T-cell (primary cell): Measurements from ENCODE around the gene DNAJB12. TPM values are rescaled to one million over a fixed set of nuclear protein-coding genes. Genes with fewer than 3 reads are reported as not detected.
"Not testable (repeated sequence)": the region's sequence is repeated elsewhere in the genome, so short reads cannot be mapped to it uniquely, and the experiment has no call there.

Source experiments
- ATAC-seq, 4 experiments: fragments of 200-7000 bp in 3 of 4; fragments of 150-1000 bp in 1 of 4; cut with Tn5 transposase; replicated peaks in 1 of 4; 1 replicate in 3 of 4; 2 replicates in 1 of 4; pipeline ENCODE4 v1.10.0; 2021; ENCODE audit warnings: moderate library complexity in 3 of 4, mild to moderate bottlenecking in 2 of 4, moderate number of reproducible peaks in 1 of 4
- CTCF ChIA-PET, 2 donors: fragments of 300-600 bp; sonication (Branson Sonifier 250); formaldehyde crosslinking; loops; one replicate each; lab custom pipeline; 2022; ENCODE audit warnings: antibody characterized with exemption in 2 of 2; lab: Charles Lee
- POLR2A ChIA-PET, 2 donors: fragments of 300-600 bp; sonication (Branson Sonifier 250); formaldehyde crosslinking; loops; one replicate each; lab custom pipeline; 2022; ENCODE audit warnings: antibody characterized with exemption in 2 of 2; lab: Charles Lee
- DNase-seq, 35 experiments: peaks; one replicate each; pipeline versions ENCODE4 v3.0.0 to v3.0.0-alpha.2; 2013 to 2023
- H3K27ac ChIP-seq: one replicate; pipeline ENCODE4 v1.5.1; 2013; ENCODE audit warnings: low read length
- H3K27me3 ChIP-seq, 2 experiments: replicated peaks in 1 of 2; 1 replicate in 1 of 2; 2 replicates in 1 of 2; pipeline versions ENCODE4 v1.6.1 to v1.7.0; 2013; ENCODE audit warnings: low read length in 1 of 2, mixed read lengths in 1 of 2; ENCODE audit not compliant: control insufficient read depth in 2 of 2, insufficient read depth in 2 of 2; ENCODE audit errors: extremely low read depth in 1 of 2
- H3K36me3 ChIP-seq, 2 donors: 1 replicate in 1 of 2; 2 replicates in 1 of 2; pipeline versions ENCODE4 v1.6.1 to v1.7.0; 2013; ENCODE audit warnings: low read length in 1 of 2; ENCODE audit not compliant: control insufficient read depth in 2 of 2, insufficient read depth in 1 of 2; ENCODE audit errors: extremely low read depth in 1 of 2
- H3K4me1 ChIP-seq, 2 experiments: 1 replicate in 1 of 2; 2 replicates in 1 of 2; pipeline versions ENCODE4 v1.6.1 to v1.7.0; 2013; ENCODE audit warnings: low read length in 2 of 2, mixed read lengths in 1 of 2; ENCODE audit not compliant: insufficient read depth in 2 of 2, control insufficient read depth in 1 of 2; ENCODE audit errors: extremely low read depth in 1 of 2
- H3K4me3 ChIP-seq, 2 donors: 1 replicate in 1 of 2; 2 replicates in 1 of 2; pipeline versions ENCODE4 v1.5.1 to v1.7.0; 2013; ENCODE audit warnings: mild to moderate bottlenecking in 2 of 2, low read length in 1 of 2, moderate library complexity in 1 of 2; ENCODE audit not compliant: control insufficient read depth in 1 of 2; ENCODE audit errors: extremely low read depth in 1 of 2
- H3K9me3 ChIP-seq: 2 replicates; pipeline ENCODE4 v1.7.0; 2013
- H3K27ac Mint-ChIP-seq, 2 donors: one replicate each; pipeline ENCODE4 v1.8.0; 2020 to 2021; ENCODE audit warnings: mild to moderate bottlenecking in 2 of 2, mixed read lengths in 2 of 2
- H3K27me3 Mint-ChIP-seq, 2 donors: one replicate each; pipeline ENCODE4 v1.8.0; 2021 to 2022; ENCODE audit warnings: mixed read lengths in 2 of 2
- H3K36me3 Mint-ChIP-seq: one replicate; pipeline ENCODE4 v1.8.0; 2021; ENCODE audit warnings: mixed read lengths
- H3K4me1 Mint-ChIP-seq, 3 donors: one replicate each; pipeline ENCODE4 v1.8.0; 2020 to 2022; ENCODE audit warnings: mixed read lengths in 3 of 3, mild to moderate bottlenecking in 1 of 3
- H3K4me3 Mint-ChIP-seq, 3 donors: one replicate each; pipeline ENCODE4 v1.8.0; 2020 to 2022; ENCODE audit warnings: mild to moderate bottlenecking in 3 of 3, mixed read lengths in 3 of 3, moderate library complexity in 3 of 3
- H3K9me3 Mint-ChIP-seq, 3 donors: one replicate each; pipeline ENCODE4 v1.8.0; 2020 to 2022; ENCODE audit warnings: mixed read lengths in 3 of 3
- WGBS: methylation state at CpG from one replicate; pipeline ENCODE4 v1.1.5; 2013; ENCODE audit warnings: missing lambda C conversion rate; ENCODE audit not compliant: insufficient coverage; 5-methylcytosine and 5-hydroxymethylcytosine counted together
- total RNA-seq, 35 experiments: library from RNA in 6 of 35; stranded (reverse) in 6 of 35; fragments of 120-200 nt in 1 of 35; gene quantifications; one replicate each; pipeline versions ENCODE4 v1.2.1 to v1.2.4 and lab custom pipeline; 2013 to 2026

Gene DNAJB12
- total RNA-seq, 5 donors from 2014 or later (not counting 1 experiment from before 2014, with no cell fraction given) = 27.1 to 41.4 (median 31.2) TPM

- H3K9me3 Mint-ChIP-seq, DNase-seq, H3K27me3 ChIP-seq, H3K9me3 ChIP-seq, ATAC-seq, H3K27ac ChIP-seq, H3K36me3 ChIP-seq, H3K27me3 Mint-ChIP-seq, H3K36me3 Mint-ChIP-seq, CTCF ChIA-PET, H3K4me3 ChIP-seq, POLR2A ChIA-PET: not testable (repeated sequence)
- peaks cover 67 to 75% (median 68%) of the 10 kb centered on the region in 3 donors for H3K4me1 Mint-ChIP-seq
- WGBS = 90% methylated on average over 2 of the region's 7 CpGs
- peak overlapping the region in 1 of 2 donors; percentile 46 for H3K27ac Mint-ChIP-seq
- peak overlapping the region in 1 of 3 donors; percentile 76 for H3K4me3 Mint-ChIP-seq
- peaks cover 33 to 58% of the 10 kb centered on the region in 2 experiments for H3K4me1 ChIP-seq
These were observed 47.0 kb downstream of the DNAJB12 start for GRCh38 chr10:72307711-72308110.

GRCh38 chr10:72306215-72306760 is 48.4 kb downstream of the DNAJB12 start:
- peaks cover 0 to 5% of the 10 kb centered on the region in 2 experiments for H3K27me3 ChIP-seq
- DNase-seq (no peak), ATAC-seq (peak in 1 of 4 experiments; percentile 33)
- no peaks in the 10 kb centered on the region for H3K36me3 Mint-ChIP-seq
- H3K4me1 Mint-ChIP-seq = peaks cover 65 to 72% (median 65%) of the 10 kb centered on the region in 3 donors
- ChIA-PET CTCF (interaction anchor here (0.6 to 0.8 kb wide), 4 partner anchors 13 to 64 kb away, joined by 3 to 7 read pairs (median 4); no protein-coding TSS in a partner anchor), POLR2A (no interaction called here)
- WGBS = no CpG with 5 or more reads among the region's 5 CpGs
- peaks cover 31 to 51% of the 10 kb centered on the region in 2 experiments for H3K4me1 ChIP-seq
- no peaks in the 10 kb centered on the region for H3K9me3 Mint-ChIP-seq
- H3K27ac Mint-ChIP-seq = peak overlapping the region; percentile 76 to 88
- no peak overlapping the region for H3K4me3 ChIP-seq
- peak overlapping the region in 1 of 3 donors; percentile 32 for H3K4me3 Mint-ChIP-seq
- H3K36me3 ChIP-seq = no peaks in the 10 kb centered on the region
- no peak overlapping the region for H3K27ac ChIP-seq
- no peaks in the 10 kb centered on the region for H3K27me3 Mint-ChIP-seq
- H3K9me3 ChIP-seq = no peaks in the 10 kb centered on the region

GRCh38 chr10:72303424-72304128 is 51.1 kb downstream of the DNAJB12 start:
- no peak for ATAC-seq

GRCh38 chr10:72298592-72299519 is 55.9 kb downstream of the DNAJB12 start:
- H3K27ac ChIP-seq = peak overlapping the region; percentile 99
- H3K27ac Mint-ChIP-seq = peak overlapping the region; percentile 76 to 96
- H3K4me3 ChIP-seq = no peak overlapping the region
- H3K4me1 ChIP-seq = peaks cover 8 to 44% of the 10 kb centered on the region in 2 experiments
- H3K9me3 ChIP-seq = no peaks in the 10 kb centered on the region
- no peak for DNase-seq
- ChIA-PET POLR2A (interaction anchor here in 1 of 2 donors (0.5 kb wide), 1 partner anchor 174 kb away, joined by 6 read pairs; no protein-coding TSS in a partner anchor), CTCF (interaction anchor here in 1 of 2 donors (0.6 kb wide), 1 partner anchor 30 kb away, joined by 3 read pairs; no protein-coding TSS in a partner anchor)
- no peaks in the 10 kb centered on the region for H3K27me3 Mint-ChIP-seq
- H3K27me3 ChIP-seq = no peaks in the 10 kb centered on the region
- peaks cover 3% of the 10 kb centered on the region for H3K36me3 Mint-ChIP-seq
- no peak for ATAC-seq
- H3K36me3 ChIP-seq = no peaks in the 10 kb centered on the region
- H3K4me3 Mint-ChIP-seq = no peak overlapping the region
- 95% methylated on average over 12 of the region's 16 CpGs for WGBS
- H3K4me1 Mint-ChIP-seq = peaks cover 54 to 63% (median 61%) of the 10 kb centered on the region in 3 donors
- no peaks in the 10 kb centered on the region for H3K9me3 Mint-ChIP-seq

More at GRCh38 chr10:72303424-72304128, 51.1 kb downstream of the DNAJB12 start:
- Mint-ChIP-seq H3K27me3 (no peaks in the 10 kb centered on the region), H3K36me3 (no peaks in the 10 kb centered on the region), H3K4me1 (peaks cover 49 to 56% (median 52%) of the 10 kb centered on the region in 3 donors), H3K4me3 (no peak overlapping the region), H3K9me3 (no peaks in the 10 kb centered on the region), H3K27ac (peak overlapping the region; percentile 61 to 82)
- CTCF ChIA-PET = interaction anchor here (0.6 to 1.7 kb wide), 6 partner anchors 15 to 71 kb away, joined by 3 to 7 read pairs (median 4); no protein-coding TSS in a partner anchor
- DNase-seq = no peak
- Histone ChIP-seq H3K36me3 (no peaks in the 10 kb centered on the region), H3K9me3 (no peaks in the 10 kb centered on the region), H3K4me3 (no peak overlapping the region), H3K27ac (no peak overlapping the region), H3K27me3 (no peaks in the 10 kb centered on the region), H3K4me1 (peaks cover 10 to 33% of the 10 kb centered on the region in 2 experiments)
- WGBS = 76% methylated on average over 5 of the region's 8 CpGs
- POLR2A ChIA-PET = interaction anchor here in 1 of 2 donors (0.6 to 0.8 kb wide), 3 partner anchors 10 to 25 kb away, joined by 3 to 4 read pairs (median 3); no protein-coding TSS in a partner anchor

- peak overlapping the region; percentile 99 for H3K27ac ChIP-seq
- Mint-ChIP-seq H3K4me3 (peak overlapping the region; percentile 72 to 78 (median 77)), H3K4me1 (peaks cover 51 to 60% (median 57%) of the 10 kb centered on the region in 3 donors), H3K9me3 (no peaks in the 10 kb centered on the region), H3K36me3 (peaks cover 3% of the 10 kb centered on the region), H3K27ac (peak overlapping the region; percentile 96 to 99), H3K27me3 (no peaks in the 10 kb centered on the region)
- ATAC-seq (peak; percentile 56 to 63 (median 60)), DNase-seq (peak; percentile 56 to 93 (median 85))
- H3K4me3 ChIP-seq = peak overlapping the region; percentile 64 to 72
- no peaks in the 10 kb centered on the region for H3K9me3 ChIP-seq
- peaks cover 8 to 51% of the 10 kb centered on the region in 2 experiments for H3K4me1 ChIP-seq
- H3K27me3 ChIP-seq = no peaks in the 10 kb centered on the region
- no peaks in the 10 kb centered on the region for H3K36me3 ChIP-seq
- CTCF ChIA-PET = interaction anchor here (0.6 to 2.4 kb wide), 14 partner anchors 14 to 172 kb away, joined by 3 to 26 read pairs (median 6); partner anchors contain the start of genes ANAPC16 (in 1 of the 2) and DDIT4 (in 1 of the 2)
- 17% methylated on average over 50 of the region's 55 CpGs for WGBS
- POLR2A ChIA-PET = interaction anchor here (0.6 to 1.2 kb wide), 17 partner anchors 10 to 208 kb away, joined by 3 to 18 read pairs (median 4); partner anchors contain the start of genes DDIT4 (in 1 of the 2) and DNAJB12 (in 1 of the 2)
These were observed 56.7 kb downstream of the DNAJB12 start for GRCh38 chr10:72297805-72298591.
